ENCODE data around the gene CALCR. TPM values are rescaled to one million over a fixed set of nuclear protein-coding genes. Genes with fewer than 3 reads are reported as not detected.

CALCR gene
- total RNA-seq, 2 donors from 2014 or later = not detected

DNA sequence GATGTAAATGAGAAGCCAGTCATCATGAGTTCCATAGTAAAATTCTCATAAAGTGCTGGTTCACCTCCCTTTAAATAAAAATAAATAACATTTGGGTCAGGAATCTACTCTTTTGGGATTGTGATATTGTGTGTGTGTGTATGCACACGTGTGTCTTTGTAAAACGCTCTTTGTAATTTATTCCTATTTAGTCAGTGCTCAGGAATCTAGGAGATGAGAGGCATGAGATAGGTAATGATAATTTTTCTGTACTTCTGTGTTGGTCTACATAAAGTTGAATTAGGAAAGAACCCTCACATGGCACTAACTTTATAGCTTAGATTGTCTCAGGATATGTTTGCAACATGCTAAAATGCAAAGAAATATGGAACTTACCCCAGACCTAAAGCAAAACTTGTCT, 4.9 kb upstream of the CALCR start:
- WGBS, 2 donors = 91 to 94% methylated on average over 2 of the region's 2 CpGs
- Histone ChIP-seq H3K27ac (no peak overlapping the region), H3K4me3 (no peak overlapping the region), H3K36me3 (replicated peaks in 1 of 2; ENCODE audit: insufficient read depth in 1 of 2, low read depth in 2 of 2) (no peaks in the 10 kb centered on the region), H3K4me1 (peaks cover 24% of the 10 kb centered on the region), H3K27me3 (peaks cover 0 to under 1% of the 10 kb centered on the region in 2 donors), H3K9me3 (no peaks in the 10 kb centered on the region)
- DNase-seq (no peak), ATAC-seq (no peak)
- TF ChIP-seq, protein P1, sequence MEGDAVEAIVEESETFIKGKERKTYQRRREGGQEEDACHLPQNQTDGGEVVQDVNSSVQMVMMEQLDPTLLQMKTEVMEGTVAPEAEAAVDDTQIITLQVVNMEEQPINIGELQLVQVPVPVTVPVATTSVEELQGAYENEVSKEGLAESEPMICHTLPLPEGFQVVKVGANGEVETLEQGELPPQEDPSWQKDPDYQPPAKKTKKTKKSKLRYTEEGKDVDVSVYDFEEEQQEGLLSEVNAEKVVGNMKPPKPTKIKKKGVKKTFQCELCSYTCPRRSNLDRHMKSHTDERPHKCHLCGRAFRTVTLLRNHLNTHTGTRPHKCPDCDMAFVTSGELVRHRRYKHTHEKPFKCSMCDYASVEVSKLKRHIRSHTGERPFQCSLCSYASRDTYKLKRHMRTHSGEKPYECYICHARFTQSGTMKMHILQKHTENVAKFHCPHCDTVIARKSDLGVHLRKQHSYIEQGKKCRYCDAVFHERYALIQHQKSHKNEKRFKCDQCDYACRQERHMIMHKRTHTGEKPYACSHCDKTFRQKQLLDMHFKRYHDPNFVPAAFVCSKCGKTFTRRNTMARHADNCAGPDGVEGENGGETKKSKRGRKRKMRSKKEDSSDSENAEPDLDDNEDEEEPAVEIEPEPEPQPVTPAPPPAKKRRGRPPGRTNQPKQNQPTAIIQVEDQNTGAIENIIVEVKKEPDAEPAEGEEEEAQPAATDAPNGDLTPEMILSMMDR (IDR thresholded peaks at IDR 0.05) = no peak
- TF ChIP-seq POLR2A (IDR thresholded peaks at IDR 0.05) = no peak
- intact Hi-C loops (cut with DNase I) = no loop called here

DNA sequence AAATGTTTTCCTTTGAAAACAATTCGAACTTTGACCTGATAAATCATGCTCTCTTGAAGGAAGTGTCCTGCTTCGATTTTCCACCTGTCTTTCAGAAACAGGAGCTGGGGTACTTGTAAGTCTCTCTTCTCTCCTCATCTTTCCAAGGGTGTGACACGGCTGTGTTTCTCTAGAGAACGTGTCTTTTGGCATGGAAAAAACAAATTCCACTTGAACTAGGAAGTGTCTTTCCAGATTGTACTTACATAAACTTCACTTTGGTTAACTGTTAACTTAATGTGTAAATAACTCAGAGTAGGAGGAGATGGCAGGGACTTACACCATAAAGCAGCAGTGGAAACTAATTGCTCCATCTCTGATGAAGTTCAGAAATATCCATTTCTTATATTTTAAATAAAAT, 4.2 kb upstream of the CALCR start:
- DNase-seq (no peak), ATAC-seq (peak; percentile 68)
- peaks cover 0 to 6% of the 10 kb centered on the region in 2 donors for H3K27me3 ChIP-seq
- no peak overlapping the region for H3K27ac ChIP-seq
- peaks cover 27% of the 10 kb centered on the region for H3K4me1 ChIP-seq
- no peaks in the 10 kb centered on the region for H3K9me3 ChIP-seq
- TF ChIP-seq, protein P1 (IDR thresholded peaks at IDR 0.05) = no peak
- no peak for TF ChIP-seq POLR2A (IDR thresholded peaks at IDR 0.05)
- 8 to 10% methylated on average over 4 of the region's 4 CpGs for WGBS, 2 donors
- intact Hi-C loops (cut with DNase I) = no loop called here
- no peaks in the 10 kb centered on the region for H3K36me3 ChIP-seq (replicated peaks in 1 of 2; ENCODE audit: insufficient read depth in 1 of 2, low read depth in 2 of 2)
- H3K4me3 ChIP-seq = no peak overlapping the region

DNA sequence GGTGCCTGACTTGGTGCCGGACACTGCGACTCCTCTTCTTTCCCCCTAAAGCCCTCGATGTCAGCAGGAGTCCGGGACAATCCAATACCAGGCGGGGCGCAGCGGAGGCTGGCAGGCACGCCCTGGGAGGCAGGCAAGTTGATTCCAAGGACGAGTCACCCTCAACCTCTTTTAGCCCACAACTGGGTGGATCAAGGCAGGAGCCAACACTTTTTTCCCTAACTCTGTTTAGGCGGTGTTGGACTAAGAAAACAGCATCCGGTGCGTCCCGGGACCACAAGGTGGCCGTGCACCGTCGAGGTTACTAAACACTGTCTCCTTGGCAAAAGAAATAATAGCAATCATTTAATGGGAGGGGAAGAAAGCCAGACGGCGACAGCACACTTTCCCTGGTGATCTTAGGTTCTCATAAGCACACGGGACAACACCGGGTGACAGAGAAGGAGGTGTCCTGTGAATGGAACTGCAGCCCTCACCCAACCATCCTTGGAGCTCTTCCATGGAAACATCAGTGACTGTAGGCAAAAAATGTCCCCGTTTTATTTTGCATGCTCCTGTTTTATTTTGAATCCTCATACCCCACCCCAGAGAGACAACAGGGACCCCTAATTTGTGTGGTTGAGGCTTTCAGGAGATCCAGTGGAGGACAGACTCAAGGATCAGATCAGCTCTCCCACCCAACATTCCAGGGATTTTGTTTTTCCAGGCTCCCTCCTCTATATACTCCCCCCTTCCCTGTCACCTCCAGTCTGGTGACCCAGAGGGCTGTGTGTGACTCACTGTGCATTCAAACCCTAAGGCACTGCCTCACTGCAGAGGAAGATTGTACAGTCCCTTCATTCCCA, 1.3 kb upstream of the CALCR start:
- Histone ChIP-seq H3K4me1 (peaks cover 27% of the 10 kb centered on the region), H3K27ac (no peak overlapping the region)
- ATAC-seq = no peak

DNA sequence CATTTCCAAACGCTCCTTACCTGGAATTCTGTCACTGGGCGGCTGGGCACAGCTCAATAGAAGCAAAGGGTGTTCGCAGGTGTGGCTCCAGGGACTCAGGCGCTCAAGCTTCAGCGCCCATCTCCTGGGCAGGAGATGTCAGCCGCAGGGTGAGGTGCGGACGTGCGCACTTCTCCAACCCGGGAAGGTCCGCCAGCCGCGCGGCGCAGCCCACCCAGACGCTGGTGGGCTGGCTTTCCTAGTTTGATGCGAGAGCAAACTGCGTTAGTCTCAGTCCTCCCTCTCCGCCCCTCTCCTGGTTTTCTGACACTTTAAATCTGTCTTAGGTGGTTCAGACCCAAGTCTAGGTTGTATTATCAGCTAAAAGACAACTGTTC, 267 bp downstream of the CALCR start:
- no peak for TF ChIP-seq POLR2A (IDR thresholded peaks at IDR 0.05)
- TF ChIP-seq, protein P1 (IDR thresholded peaks at IDR 0.05) = no peak
- intact Hi-C loops (cut with DNase I) = no loop called here
- DNase-seq = no peak
- WGBS, 2 donors = 1 to 2% methylated on average over 9 to 19 of the region's 19 CpGs
- Histone ChIP-seq H3K9me3 (no peaks in the 10 kb centered on the region), H3K36me3 (replicated peaks in 1 of 2; ENCODE audit: insufficient read depth in 1 of 2, low read depth in 2 of 2) (no peaks in the 10 kb centered on the region), H3K27ac (no peak overlapping the region), H3K27me3 (peaks cover 0 to 6% of the 10 kb centered on the region in 2 donors), H3K4me1 (peaks cover 25% of the 10 kb centered on the region), H3K4me3 (no peak overlapping the region)
- no peak for ATAC-seq

More for the DNA sequence above, 1.3 kb upstream of the CALCR start:
- TF ChIP-seq POLR2A (IDR thresholded peaks at IDR 0.05) = no peak
- TF ChIP-seq, protein P1 (IDR thresholded peaks at IDR 0.05) = no peak
- H3K36me3 ChIP-seq (replicated peaks in 1 of 2; ENCODE audit: insufficient read depth in 1 of 2, low read depth in 2 of 2) = no peaks in the 10 kb centered on the region
- no peaks in the 10 kb centered on the region for H3K9me3 ChIP-seq
- intact Hi-C loops (cut with DNase I) = no loop called here
- peaks cover 0 to 6% of the 10 kb centered on the region in 2 donors for H3K27me3 ChIP-seq
- H3K4me3 ChIP-seq = no peak overlapping the region
- no peak for DNase-seq
- WGBS, 2 donors = 6 to 7% methylated on average over 20 to 21 of the region's 21 CpGs

DNA sequence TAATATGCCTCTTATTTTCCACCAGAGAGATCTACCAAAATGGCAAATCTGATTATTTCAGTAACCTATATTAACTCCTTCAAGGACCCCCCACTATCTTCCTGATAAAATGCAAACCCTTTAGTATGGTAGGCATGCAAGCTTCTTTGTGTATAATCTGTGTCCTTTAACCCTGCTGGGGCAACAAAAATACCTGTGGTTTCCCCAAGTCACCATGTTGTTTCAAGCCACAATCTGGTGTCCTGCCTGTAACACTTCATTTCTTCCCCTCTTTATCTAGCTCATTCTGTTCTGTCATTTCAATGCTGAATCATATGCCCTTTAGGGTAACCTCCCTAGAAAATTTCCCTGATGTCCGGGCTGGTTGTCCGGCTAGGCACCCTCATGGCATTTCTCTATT, 5.3 kb downstream of the CALCR start:
- Histone ChIP-seq H3K36me3 (replicated peaks in 1 of 2; ENCODE audit: insufficient read depth in 1 of 2, low read depth in 2 of 2) (no peaks in the 10 kb centered on the region), H3K27ac (no peak overlapping the region), H3K9me3 (no peaks in the 10 kb centered on the region), H3K4me1 (peaks cover under 1% of the 10 kb centered on the region), H3K27me3 (peaks cover 0 to 4% of the 10 kb centered on the region in 2 donors), H3K4me3 (no peak overlapping the region)
- DNase-seq = no peak
- 70 to 89% methylated on average over 2 of the region's 2 CpGs for WGBS, 2 donors
- no peak for ATAC-seq
- no peak for TF ChIP-seq POLR2A (IDR thresholded peaks at IDR 0.05)
- TF ChIP-seq, protein P1 (IDR thresholded peaks at IDR 0.05) = no peak
- intact Hi-C loops (cut with DNase I) = no loop called here
